22Rv1 (cell line): ENCODE results near the gene XPC.

ENCODE experiments used
- H3K27ac ChIP-seq: fragments of 450-650 bp; 2 replicates; pipeline ENCODE4 v1.5.1; 2017
- ZFX ChIP-seq: fragments of 450-650 bp; IDR thresholded peaks from 2 replicates; pipeline ENCODE4 v1.6.1; 2017; ENCODE audit warnings: antibody characterized with exemption, borderline replicate concordance
- TF ChIP-seq, protein P1 (sequence below): fragments of 450-650 bp; IDR thresholded peaks from 2 replicates; pipeline ENCODE4 v1.5.1; 2017; ENCODE audit warnings: mild to moderate bottlenecking

XPC gene

DNA sequence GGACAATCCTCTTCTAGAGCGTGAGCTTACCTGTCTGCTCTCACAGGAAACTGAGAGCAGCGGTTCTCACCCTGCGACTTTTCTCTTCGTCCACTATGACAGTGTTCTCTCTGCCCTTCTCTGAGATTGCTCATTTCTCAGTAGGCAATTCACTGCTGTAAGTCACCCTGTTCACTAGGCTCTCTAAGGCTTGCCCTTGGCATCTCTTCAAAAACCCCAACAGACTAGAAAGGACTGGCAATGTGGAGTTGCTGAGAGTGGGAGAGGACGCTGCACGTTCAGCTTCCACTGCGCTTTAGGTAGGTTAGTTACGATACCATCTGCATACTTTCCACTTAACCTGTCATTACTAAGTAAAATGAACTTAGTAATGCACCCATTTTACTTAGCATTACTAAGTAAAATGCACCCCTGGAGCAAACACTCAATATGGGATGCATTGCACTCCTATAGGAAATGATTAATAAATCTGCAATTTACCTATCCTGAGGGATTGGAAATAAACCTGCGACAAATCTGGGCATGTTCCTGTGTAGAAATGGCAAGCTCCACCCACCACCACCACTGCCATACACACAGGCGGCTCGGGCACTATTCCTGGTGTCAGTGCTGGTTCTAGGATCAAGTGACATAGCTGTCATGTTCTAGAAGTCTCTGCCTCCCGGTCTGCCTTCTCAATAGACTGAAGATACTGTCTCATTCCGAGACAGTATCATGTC, 21.4 kb downstream of the XPC start:
- TF ChIP-seq, protein P1, sequence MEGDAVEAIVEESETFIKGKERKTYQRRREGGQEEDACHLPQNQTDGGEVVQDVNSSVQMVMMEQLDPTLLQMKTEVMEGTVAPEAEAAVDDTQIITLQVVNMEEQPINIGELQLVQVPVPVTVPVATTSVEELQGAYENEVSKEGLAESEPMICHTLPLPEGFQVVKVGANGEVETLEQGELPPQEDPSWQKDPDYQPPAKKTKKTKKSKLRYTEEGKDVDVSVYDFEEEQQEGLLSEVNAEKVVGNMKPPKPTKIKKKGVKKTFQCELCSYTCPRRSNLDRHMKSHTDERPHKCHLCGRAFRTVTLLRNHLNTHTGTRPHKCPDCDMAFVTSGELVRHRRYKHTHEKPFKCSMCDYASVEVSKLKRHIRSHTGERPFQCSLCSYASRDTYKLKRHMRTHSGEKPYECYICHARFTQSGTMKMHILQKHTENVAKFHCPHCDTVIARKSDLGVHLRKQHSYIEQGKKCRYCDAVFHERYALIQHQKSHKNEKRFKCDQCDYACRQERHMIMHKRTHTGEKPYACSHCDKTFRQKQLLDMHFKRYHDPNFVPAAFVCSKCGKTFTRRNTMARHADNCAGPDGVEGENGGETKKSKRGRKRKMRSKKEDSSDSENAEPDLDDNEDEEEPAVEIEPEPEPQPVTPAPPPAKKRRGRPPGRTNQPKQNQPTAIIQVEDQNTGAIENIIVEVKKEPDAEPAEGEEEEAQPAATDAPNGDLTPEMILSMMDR: no peak
- no peak for TF ChIP-seq ZFX
- no peak overlapping the region for H3K27ac ChIP-seq

DNA sequence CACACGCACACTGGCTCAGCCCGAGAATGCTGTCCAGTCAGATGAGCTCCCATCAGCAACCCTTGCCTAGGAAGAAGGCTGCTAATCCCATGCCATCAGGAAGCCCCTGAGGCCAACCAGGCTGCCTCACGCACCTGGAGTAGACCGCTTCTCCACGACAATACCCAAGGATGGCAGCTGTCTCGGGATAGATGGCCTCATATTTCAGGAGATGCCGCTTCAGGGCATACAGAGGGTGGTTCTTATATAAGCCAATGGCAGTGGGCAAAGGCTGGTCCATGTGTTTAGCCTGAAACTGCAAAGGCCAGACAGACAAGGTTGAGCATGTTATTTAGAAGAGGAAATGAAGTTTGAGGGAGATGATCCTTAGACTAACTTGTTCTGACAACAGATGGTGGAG, 22.2 kb downstream of the XPC start:
- no peak overlapping the region for H3K27ac ChIP-seq
- TF ChIP-seq, protein P1: no peak
- TF ChIP-seq ZFX: no peak

DNA sequence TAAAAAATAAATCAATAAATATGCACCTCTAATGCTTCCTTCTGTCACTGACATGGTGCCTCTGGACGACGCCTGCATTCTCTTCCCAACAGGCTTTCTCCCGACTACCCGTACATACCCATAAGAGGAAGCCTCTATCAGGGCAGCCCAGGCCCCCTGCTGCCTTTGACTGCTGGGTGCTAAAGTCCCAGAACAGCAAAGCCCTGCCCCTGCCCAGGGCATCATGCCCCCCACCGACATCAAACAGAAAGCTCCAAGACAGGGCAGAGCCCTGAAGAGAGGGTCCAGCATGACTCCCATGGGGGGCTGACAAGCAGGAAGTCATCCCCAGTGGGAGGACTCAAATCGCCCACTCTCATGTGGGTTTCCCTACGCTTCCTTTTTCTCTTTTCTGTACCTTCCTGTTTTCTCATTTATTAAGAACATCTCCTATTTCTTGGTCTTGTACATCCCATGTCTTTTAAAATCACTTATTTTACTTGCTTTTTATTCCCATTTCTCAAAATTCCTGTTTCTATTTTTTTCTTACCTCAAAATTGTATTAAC, 23.4 kb downstream of the XPC start:
- TF ChIP-seq ZFX: no peak
- TF ChIP-seq, protein P1: no peak
- H3K27ac ChIP-seq: no peak overlapping the region

DNA sequence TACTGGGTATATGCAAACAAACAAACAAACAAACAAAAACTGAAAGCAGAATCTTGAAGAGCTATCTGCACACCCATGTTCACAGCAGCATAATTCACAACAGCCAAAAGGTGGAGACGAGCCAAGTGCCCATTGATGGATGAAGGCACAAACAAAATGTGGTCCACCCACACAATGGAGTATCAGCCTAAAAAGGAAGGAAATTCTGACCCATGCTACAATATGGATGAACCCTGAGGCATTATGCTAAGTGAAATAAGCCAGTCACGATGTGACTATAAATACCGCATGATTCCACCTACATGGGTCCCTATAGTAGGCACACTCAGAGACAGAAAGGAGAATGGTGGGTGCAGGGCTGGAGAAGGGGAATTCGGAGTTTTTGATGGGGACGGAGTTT, 24.1 kb downstream of the XPC start:
- no peak for TF ChIP-seq ZFX
- TF ChIP-seq, protein P1: no peak
- no peak overlapping the region for H3K27ac ChIP-seq

DNA sequence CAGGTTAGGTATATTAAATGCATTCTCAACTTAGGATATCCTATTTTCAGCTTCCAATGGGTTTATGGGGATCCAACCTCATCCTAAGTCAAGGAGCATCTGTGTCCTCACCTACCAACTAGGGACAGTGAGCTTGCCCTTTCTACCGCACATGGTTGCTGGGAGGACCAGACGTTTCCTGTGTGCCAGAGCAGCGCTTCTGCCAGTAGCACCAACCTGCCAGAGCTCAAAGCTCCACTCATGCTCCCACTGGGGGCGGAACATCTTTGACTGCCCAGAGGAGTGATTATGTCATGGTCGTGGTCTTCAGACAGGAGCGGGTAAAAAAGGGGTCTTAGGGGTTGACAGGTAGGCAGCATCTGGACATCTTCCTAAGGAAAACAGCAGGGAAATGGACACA, 24.7 kb downstream of the XPC start:
- TF ChIP-seq ZFX: no peak
- TF ChIP-seq, protein P1: no peak
- H3K27ac ChIP-seq: no peak overlapping the region

DNA sequence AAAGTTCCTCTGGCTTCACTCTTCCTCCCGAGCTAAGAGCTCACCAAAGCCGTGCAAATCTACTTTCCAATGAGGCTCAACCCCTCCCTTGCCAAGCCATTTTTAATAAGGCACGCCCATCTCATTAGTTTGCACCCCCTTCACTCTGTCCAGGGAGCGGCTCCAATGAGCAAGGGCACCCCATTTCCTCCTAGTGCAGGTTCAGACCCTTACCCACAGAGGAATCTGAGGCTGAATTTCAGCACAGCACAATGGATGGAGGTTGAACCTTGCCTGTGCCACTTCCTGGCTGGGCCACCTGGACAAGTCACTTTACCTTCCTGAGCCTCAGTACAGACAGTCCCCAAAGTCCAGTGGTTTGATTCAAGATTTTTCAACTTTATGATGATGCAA, 25.4 kb downstream of the XPC start:
- TF ChIP-seq, protein P1: peak; percentile 0; the same call in 1 of the 2 replicates
- no peak for TF ChIP-seq ZFX
- no peak overlapping the region for H3K27ac ChIP-seq

DNA sequence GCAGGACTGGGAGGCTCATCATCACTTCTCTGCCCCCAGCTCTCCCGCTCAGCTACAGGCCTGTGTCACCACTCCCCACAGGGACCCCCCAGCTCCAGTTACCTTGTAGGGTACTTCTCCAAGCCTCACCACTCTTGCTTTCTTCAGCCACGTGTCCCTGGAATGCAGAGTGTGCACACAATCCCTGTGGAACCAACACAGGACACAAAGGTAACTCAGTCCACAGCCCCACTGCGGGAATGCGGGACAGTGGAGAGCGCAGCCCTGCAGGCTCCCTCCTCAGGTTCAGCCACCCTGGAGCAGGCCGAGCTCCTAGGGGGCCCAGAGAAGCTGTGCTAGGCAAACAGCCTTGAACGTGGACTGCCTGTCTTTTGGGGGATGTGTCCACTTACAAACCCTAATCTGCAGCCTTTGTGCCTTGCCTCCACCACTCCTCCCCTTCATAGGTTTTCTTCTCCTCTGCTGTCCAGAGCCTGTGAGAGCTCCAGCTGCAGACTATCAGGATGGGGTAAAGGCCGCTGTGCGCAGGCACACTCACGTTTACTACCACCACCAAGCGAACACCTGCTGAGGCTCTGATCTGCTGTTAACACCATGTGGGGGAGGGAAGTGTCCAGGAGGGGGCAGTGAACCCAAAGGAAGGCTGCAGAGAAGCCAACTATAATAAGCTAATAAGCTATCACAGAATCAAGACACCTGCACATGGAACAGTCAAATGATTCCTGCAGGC, 26.0 kb downstream of the XPC start:
- H3K27ac ChIP-seq: no peak overlapping the region
- no peak for TF ChIP-seq ZFX
- TF ChIP-seq, protein P1: peak; percentile 24
